NOMO-1 treated with DMSO at 0.1 percent for 48 hours (cell line): ENCODE results near the gene SEC22B.
"Not testable (repeated sequence)": the region's sequence is repeated elsewhere in the genome, so short reads cannot be mapped to it uniquely, and the experiment has no call there.

Source experiments
- DNase-seq: peaks from one replicate; lab custom pipeline; 2025; ENCODE audit not compliant: unreplicated experiment; lab: John Stamatoyannopoulos, UW

The SEC22B gene

GRCh38 chr1:120176092-120176855 lies at the start of gene SEC22B:
Gene SEC22B, minus strand, starts transcription at chr1:120176520. Its CDS starts 139 bp downstream, at chr1:120176381.
- peak; percentile 92 for DNase-seq

DNA sequence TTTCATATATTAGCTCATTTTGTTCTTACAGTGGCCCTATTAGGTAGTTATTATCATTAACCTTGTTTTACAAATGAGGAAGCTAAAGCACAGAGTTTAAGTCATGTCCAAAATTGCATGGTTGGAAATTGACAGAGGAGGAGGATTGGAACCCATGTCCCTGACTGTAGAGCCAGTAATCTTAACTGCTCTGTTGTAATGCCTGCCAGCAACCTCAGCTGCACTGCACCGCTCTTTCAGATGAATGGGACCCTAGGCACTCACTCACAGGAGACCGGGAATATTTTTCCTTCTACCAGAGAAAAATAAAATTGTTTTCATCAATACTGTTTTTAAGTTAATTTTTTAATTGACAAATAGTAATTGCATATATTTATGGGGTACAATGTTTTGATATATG lies 41.6 kb upstream of the SEC22B start:
- DNase-seq, result not testable (repeated sequence)

GRCh38 chr1:120217175-120217929 lies 41.0 kb upstream of the SEC22B start:
- not testable (repeated sequence) for DNase-seq

DNA sequence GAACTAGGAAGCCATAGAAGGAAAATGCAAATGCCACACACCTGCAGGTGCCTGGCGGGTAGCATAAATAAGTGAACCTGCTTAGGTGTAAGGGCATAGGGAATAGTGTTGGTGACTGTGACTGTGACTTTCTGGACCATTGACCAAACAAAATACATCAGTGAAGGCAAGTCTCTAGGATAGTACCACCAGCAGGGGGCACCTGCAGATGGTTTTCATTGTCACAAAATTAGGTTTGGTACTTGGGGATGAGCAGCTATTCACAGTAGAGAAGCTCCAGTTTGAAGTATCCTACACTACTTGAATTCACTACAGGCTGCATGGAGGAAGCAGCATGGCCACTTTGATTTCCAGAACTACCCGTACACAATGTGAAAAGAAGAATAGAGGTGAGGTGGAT lies 37.3 kb upstream of the SEC22B start:
- DNase-seq, result not testable (repeated sequence)

DNA sequence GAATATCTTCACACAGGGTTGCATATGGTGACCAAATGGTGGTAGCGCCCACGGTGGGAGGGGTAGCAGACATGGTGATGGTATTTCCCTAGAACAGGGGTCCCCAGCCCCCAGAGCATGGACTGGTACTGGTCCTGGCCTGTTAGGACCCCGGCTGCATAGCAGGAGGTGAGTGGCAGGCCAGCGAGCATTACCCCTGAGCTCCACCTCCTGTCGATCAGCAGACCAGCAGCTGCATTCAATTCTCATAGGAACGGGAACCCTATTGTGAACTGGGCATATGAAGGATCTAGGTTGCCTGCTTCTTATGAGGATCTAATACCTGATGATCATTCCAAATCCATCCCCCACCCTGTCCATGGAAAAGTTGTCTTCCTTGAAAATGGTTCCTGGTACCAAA lies 34.4 kb upstream of the SEC22B start:
- not testable (repeated sequence) for DNase-seq

- DNase-seq, result not testable (repeated sequence)
Measured at GRCh38 chr1:120196863-120197775, 20.8 kb upstream of the SEC22B start.

GRCh38 chr1:120188626-120189025 lies 12.3 kb upstream of the SEC22B start:
- DNase-seq, result not testable (repeated sequence)

- not testable (repeated sequence) for DNase-seq
Measured at GRCh38 chr1:120182176-120182707, 5.9 kb upstream of the SEC22B start.

DNA sequence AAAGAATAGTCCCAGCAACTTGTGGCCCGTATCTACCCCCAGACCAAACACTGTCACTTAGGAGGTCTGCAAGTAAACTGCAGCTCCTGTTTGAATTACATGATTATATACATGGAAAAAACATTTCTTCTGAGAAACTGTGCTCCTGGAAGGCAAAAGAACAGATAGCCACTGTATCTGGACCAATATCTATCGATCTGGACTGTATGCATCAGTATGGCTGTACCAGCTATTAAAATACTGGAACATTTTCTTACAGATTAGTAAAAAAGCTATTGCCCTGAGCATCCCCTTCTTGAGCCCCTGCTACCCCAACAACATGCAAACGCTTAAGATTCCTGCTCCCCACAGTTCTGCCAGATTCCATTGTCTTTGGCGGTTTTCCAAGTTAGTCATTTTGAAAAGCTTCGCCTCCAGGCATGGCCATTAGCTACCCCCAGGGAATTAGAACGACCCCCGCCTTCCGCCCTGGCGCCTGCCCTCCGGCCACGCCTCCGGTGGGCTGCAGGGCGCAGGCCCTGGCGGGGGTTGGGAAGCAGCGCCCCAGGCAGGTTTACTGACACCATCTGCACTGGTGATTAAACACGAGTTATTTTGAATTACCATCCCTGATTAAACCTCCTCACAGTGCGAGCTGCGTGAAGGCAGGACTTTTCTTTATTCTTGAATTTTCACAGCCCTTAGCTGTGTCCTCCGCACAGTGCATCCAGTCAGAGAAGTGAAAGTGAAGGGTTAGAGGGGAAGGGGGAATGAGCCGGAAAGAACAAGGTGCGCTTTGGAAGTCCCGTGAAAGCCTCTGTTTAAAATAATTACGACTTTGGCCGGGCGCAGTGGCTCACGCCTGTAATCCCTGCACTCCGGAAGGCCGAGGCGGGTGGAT lies 3.7 kb upstream of the SEC22B start:
- not testable (repeated sequence) for DNase-seq

- DNase-seq, result no peak
Measured at GRCh38 chr1:120178799-120179756, 2.8 kb upstream of the SEC22B start.

- DNase-seq, result not testable (repeated sequence)
Measured at GRCh38 chr1:120178058-120178457, 1.7 kb upstream of the SEC22B start.

DNA sequence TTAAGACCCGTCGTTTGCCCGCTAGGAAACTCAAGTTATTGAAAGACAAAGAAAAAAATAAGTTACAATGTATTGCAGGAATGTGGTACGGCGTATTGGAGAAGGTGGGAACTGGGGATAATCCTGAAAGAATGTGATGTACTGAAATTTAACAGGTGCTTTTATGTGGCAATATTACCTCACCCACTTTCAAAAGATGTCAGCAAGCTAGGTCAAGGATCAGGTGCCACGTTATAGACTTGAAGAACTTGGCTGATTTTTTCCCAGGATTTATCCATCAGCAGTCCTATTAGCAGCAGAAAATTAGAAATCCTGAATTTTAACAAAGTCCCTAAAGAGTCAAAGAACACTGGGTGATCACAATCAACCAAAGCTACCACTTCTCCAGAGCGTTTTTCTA lies 632 bp downstream of the SEC22B start:
- DNase-seq, result not testable (repeated sequence)

DNA sequence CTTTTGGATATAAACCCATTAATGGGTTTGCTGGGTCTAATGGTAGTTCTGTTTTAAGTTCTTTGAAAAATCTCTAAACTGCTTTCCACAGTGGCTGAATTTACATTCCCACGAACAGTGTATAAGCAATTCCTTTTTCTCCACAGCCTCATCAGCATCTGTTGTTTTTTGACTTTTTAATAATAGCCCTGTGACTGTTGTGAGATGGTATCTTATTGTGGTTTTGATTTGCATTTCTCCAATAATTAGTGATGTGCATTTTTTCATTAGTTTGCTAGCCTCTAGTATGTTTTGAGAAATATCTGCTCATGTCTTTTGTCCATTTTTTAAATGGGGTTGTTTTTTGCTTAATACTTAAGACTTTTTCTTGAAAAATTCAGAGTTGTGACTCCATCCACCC lies 11.6 kb downstream of the SEC22B start:
- not testable (repeated sequence) for DNase-seq

DNA sequence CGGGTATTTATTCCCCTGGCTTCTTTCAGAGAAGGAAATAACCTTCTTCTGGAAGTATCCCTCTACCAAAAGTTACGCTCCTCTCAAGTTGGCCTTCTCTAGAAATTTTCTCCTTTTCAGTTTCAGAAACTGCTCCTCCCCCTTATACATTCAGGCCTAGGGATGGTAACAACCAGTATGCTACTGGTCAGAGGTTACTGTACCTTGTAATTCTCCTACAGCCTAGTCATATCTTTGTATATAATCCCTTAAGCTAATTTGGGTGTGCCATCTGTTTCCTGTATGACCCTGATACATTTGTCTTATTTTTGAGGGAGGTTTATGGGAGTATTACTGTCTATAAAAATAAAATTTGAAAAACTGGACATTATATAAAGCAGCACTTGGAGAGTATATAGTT lies 14.3 kb downstream of the SEC22B start:
- DNase-seq, result not testable (repeated sequence)

GRCh38 chr1:120158495-120158894 lies 17.8 kb downstream of the SEC22B start:
- DNase-seq, result not testable (repeated sequence)

DNA sequence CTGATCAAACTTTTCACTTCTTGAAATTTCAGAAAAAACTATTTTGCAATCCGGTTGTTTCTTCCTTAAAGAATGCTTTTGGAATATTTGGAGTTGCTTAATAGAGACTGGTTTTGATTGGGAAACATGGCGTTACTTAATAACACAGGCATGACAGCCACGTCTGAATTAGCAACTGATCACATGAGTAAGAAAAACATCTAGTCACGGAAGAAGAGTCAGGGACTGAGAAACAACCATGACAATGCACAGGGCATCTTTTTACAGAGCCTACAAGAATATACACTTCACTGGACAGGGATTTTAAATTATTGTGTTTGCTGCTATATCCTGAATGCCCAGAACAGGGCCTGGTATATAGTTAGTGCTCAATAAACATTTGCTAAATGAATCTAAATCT lies 18.2 kb downstream of the SEC22B start:
- not testable (repeated sequence) for DNase-seq

DNA sequence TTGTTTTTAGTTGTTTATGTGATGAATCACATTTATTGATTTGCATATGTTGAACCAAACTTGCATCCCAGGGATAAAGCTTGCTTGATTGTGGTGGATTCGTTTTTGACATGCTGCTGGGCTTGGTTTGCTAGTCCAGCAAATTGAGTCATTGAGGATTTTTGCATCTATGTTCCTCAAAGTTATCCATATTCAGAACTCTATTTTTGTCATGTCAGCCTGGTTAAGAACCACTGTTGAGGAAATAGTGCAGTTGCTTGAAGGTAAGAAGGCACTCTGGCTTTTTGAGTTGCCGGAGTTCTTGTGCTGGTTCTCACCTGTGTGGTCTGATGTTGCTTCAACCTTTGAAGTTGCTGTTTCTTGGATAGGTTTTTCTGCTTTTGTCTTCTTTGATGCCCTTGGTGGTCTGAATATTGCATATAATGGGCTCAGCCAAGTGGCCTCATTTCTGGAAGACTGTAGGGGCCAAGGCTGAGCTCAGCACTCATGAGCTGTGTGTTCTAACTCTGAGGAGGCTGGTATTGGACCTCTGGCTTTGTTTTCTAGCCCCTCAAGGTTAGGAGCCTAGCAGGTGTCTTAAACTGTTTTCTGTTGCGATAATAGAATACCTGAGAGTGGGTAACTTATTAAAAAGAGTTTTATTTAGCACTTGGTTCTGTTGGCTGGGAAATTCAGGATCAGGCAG lies 26.0 kb downstream of the SEC22B start:
- DNase-seq, result not testable (repeated sequence)

GRCh38 chr1:120149420-120150059 lies 26.8 kb downstream of the SEC22B start:
- DNase-seq, result not testable (repeated sequence)
